Neural progenitor cell (in vitro differentiated cells): ENCODE results near the gene CCDC28B.

Experiments used
- CTCF ChIP-seq: fragments of 200-600 bp; sonication (generic); IDR thresholded peaks from 2 replicates; pipeline ENCODE4 v1.5.1; 2017; ENCODE audit warnings: antibody characterized with exemption, mild to moderate bottlenecking
- EZH2 ChIP-seq: fragments of 200-600 bp; sonication (generic); IDR thresholded peaks from 2 replicates; pipeline ENCODE4 v1.6.1; 2017; ENCODE audit warnings: antibody characterized with exemption, mild to moderate bottlenecking, moderate library complexity
- EZH2phosphoT487 ChIP-seq: fragments of 200-600 bp; sonication (generic); IDR thresholded peaks from 2 replicates; pipeline ENCODE4 v1.6.1; 2017; ENCODE audit warnings: antibody characterized with exemption

GRCh38 chr1:32223683-32224082 lies 23.3 kb downstream of the CCDC28B start:
- TF ChIP-seq CTCF (no peak), EZH2 (no peak), EZH2phosphoT487 (no peak)
